Ishikawa (cell line): ENCODE measurements around the gene EHF.

ENCODE experiments used
- CEBPB ChIP-seq: IDR thresholded peaks from 2 replicates; pipeline ENCODE4 v1.6.1; 2012
- EGR1 ChIP-seq: IDR thresholded peaks from 2 replicates; pipeline ENCODE4 v1.6.1; 2012
- EP300 ChIP-seq: IDR thresholded peaks from 2 replicates; pipeline ENCODE4 v1.6.1; 2012; ENCODE audit warnings: borderline replicate concordance
- FOXM1 ChIP-seq: IDR thresholded peaks from 2 replicates; pipeline ENCODE4 v1.6.1; 2012; ENCODE audit warnings: low read depth, borderline replicate concordance
- RAD21 ChIP-seq: IDR thresholded peaks from 2 replicates; pipeline ENCODE4 v1.6.1; 2012; ENCODE audit warnings: low read depth
- TAF1 ChIP-seq: IDR thresholded peaks from 2 replicates; pipeline ENCODE4 v1.6.1; 2012; ENCODE audit warnings: low read depth, mild to moderate bottlenecking
- TCF12 ChIP-seq: IDR thresholded peaks from 2 replicates; pipeline ENCODE4 v1.6.1; 2012; ENCODE audit warnings: low read depth
- YY1 ChIP-seq: IDR thresholded peaks from 2 replicates; pipeline ENCODE4 v1.6.1; 2012; ENCODE audit warnings: low read depth
- ZBTB7A ChIP-seq: IDR thresholded peaks from 2 replicates; pipeline ENCODE4 v1.6.1; 2012; ENCODE audit warnings: low read depth
- TF ChIP-seq, protein P1 (sequence below): IDR thresholded peaks from 2 replicates; pipeline ENCODE4 v1.6.1; 2012; ENCODE audit warnings: low read depth, mild to moderate bottlenecking
- TF ChIP-seq, protein P2 (sequence below): IDR thresholded peaks from 2 replicates; pipeline ENCODE4 v1.6.1; 2012

DNA sequence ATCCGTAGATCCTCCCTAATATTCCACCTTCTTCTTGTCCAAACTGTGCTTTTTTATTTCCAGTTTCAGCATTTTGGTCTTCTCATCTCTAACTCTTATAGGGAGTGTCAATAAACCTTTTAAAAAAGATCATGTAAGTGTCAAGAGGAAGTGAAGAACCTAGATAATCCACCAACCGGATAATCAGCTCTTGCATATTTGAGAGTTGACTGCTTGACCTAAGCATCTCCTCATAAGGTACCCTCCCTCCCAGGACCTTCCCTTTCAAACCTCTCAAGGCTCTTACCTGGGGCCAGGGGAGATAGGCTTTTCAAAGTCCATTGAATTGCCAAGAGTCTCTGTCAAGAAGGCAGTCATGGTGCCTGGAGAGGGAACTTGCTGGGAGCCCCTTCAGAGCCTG is 691 bp upstream of the EHF start:
- TF ChIP-seq EP300, result no peak
- TF ChIP-seq FOXM1, result no peak
- TF ChIP-seq ZBTB7A, result no peak
- no peak for TF ChIP-seq TCF12
- TF ChIP-seq RAD21, result no peak
- TF ChIP-seq, protein P1, sequence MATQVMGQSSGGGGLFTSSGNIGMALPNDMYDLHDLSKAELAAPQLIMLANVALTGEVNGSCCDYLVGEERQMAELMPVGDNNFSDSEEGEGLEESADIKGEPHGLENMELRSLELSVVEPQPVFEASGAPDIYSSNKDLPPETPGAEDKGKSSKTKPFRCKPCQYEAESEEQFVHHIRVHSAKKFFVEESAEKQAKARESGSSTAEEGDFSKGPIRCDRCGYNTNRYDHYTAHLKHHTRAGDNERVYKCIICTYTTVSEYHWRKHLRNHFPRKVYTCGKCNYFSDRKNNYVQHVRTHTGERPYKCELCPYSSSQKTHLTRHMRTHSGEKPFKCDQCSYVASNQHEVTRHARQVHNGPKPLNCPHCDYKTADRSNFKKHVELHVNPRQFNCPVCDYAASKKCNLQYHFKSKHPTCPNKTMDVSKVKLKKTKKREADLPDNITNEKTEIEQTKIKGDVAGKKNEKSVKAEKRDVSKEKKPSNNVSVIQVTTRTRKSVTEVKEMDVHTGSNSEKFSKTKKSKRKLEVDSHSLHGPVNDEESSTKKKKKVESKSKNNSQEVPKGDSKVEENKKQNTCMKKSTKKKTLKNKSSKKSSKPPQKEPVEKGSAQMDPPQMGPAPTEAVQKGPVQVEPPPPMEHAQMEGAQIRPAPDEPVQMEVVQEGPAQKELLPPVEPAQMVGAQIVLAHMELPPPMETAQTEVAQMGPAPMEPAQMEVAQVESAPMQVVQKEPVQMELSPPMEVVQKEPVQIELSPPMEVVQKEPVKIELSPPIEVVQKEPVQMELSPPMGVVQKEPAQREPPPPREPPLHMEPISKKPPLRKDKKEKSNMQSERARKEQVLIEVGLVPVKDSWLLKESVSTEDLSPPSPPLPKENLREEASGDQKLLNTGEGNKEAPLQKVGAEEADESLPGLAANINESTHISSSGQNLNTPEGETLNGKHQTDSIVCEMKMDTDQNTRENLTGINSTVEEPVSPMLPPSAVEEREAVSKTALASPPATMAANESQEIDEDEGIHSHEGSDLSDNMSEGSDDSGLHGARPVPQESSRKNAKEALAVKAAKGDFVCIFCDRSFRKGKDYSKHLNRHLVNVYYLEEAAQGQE, result no peak
- TF ChIP-seq, protein P2, sequence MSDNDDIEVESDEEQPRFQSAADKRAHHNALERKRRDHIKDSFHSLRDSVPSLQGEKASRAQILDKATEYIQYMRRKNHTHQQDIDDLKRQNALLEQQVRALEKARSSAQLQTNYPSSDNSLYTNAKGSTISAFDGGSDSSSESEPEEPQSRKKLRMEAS, result no peak
- no peak for TF ChIP-seq CEBPB
- no peak for TF ChIP-seq YY1
- TF ChIP-seq EGR1, result no peak
- TF ChIP-seq TAF1, result no peak
